NCI-H2196 treated with DMSO at 0.1 percent for 48 hours (cell line): ENCODE data around the gene POLR2L.

Experiments
- DNase-seq: peaks from one replicate; lab custom pipeline; 2025; ENCODE audit not compliant: unreplicated experiment; lab: John Stamatoyannopoulos, UW

The POLR2L gene

GRCh38 chr11:813456-814096 is 28.8 kb downstream of the POLR2L start:
- no peak for DNase-seq

- DNase-seq, result no peak
Measured at GRCh38 chr11:813072-813455, 29.3 kb downstream of the POLR2L start.

GRCh38 chr11:812390-812789 is 29.9 kb downstream of the POLR2L start:
- no peak for DNase-seq

- no peak for DNase-seq
Measured at GRCh38 chr11:811446-812245, 30.7 kb downstream of the POLR2L start.

- no peak for DNase-seq
Measured at GRCh38 chr11:810040-810567, 32.2 kb downstream of the POLR2L start.

- peak; percentile 92 for DNase-seq
Measured at GRCh38 chr11:809287-810039, 32.9 kb downstream of the POLR2L start, which contains the start of gene RPLP2. Gene RPLP2, plus strand, starts transcription at chr11:809967. Its CDS starts 268 bp downstream, at chr11:810235.

GRCh38 chr11:808427-809286 is 33.7 kb downstream of the POLR2L start:
- DNase-seq, result no peak

- DNase-seq, result no peak
Measured at GRCh38 chr11:804599-804964, 37.7 kb downstream of the POLR2L start.

GRCh38 chr11:803770-804598 is 38.3 kb downstream of the POLR2L start:
- no peak for DNase-seq

- DNase-seq, result no peak
Measured at GRCh38 chr11:803467-803742, 38.9 kb downstream of the POLR2L start.

- DNase-seq, result no peak
Measured at GRCh38 chr11:802693-803466, 39.4 kb downstream of the POLR2L start.

- no peak for DNase-seq
Measured at GRCh38 chr11:802018-802617, 40.2 kb downstream of the POLR2L start.

- DNase-seq, result no peak
Measured at GRCh38 chr11:801097-801780, 41.1 kb downstream of the POLR2L start.

- no peak for DNase-seq
Measured at GRCh38 chr11:800473-800872, 41.9 kb downstream of the POLR2L start.

GRCh38 chr11:799641-800316 is 42.5 kb downstream of the POLR2L start:
- no peak for DNase-seq

GRCh38 chr11:798093-798713 is 44.1 kb downstream of the POLR2L start, which contains the start of gene SLC25A22:
Gene SLC25A22, minus strand, starts transcription at chr11:798281. Its CDS starts 3,275 bp downstream, at chr11:795006.
- DNase-seq, result peak; percentile 59
